NCI-H2196 treated with DMSO at 0.1 percent for 48 hours (cell line): Measurements from ENCODE around the gene CCDC159.
"Not testable (repeated sequence)": the region's sequence is repeated elsewhere in the genome, so short reads cannot be mapped to it uniquely, and the experiment has no call there.

ENCODE experiments used
- DNase-seq: peaks from one replicate; lab custom pipeline; 2025; ENCODE audit not compliant: unreplicated experiment; lab: John Stamatoyannopoulos, UW

CCDC159 gene

GRCh38 chr19:11364296-11364904 lies 18.1 kb downstream of the CCDC159 start:
- no peak for DNase-seq

- no peak for DNase-seq
Observed at GRCh38 chr19:11364935-11365334, 18.6 kb downstream of the CCDC159 start.

DNA sequence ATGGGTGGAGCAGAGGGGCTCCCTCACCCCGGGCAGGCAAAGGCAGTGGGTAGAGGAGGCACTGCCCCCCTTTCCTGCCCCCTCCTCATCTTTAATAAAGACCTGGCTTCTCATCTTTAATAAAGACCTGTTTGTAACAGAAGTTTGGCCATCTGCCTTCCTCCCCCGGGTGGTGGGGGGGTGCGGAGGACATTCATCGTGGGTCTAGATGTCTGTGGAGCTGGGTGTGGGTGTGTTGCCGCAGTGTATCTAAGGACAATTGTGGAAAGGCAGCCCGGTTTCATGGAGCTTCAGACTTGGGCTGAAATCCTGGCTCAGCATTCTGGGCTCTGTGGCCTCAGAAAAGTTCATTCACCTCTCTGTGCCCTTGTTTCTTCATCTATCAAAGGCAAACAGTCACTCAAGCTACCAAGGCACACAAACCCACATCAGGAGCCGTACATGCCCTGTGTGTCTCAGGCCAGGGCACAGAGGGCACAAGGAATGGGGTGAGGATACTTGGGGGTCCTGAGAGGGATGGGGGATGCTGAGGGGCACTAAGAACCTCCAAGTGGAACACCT lies 19.3 kb downstream of the CCDC159 start:
- no peak for DNase-seq

DNA sequence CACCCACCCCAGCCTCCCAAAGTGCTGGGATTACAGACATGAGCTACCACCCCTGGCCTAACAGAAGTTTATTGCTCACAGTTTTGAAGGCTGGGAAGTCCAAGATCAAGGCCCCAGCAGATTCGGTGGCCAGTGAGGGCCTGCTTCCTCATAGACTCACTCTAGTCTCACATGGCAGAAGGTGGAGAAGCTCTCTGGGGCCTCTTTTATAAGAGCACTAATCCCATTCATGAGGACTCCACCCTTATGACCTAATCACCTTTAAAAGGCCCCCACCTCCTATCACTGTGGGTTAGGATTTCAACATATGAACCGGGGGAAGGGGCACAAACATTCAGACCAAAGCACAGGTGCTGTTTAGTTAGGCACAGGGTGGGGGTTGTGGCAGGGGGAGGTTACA lies 21.2 kb downstream of the CCDC159 start:
- no peak for DNase-seq

GRCh38 chr19:11370744-11371143 lies 24.4 kb downstream of the CCDC159 start:
- no peak for DNase-seq

DNA sequence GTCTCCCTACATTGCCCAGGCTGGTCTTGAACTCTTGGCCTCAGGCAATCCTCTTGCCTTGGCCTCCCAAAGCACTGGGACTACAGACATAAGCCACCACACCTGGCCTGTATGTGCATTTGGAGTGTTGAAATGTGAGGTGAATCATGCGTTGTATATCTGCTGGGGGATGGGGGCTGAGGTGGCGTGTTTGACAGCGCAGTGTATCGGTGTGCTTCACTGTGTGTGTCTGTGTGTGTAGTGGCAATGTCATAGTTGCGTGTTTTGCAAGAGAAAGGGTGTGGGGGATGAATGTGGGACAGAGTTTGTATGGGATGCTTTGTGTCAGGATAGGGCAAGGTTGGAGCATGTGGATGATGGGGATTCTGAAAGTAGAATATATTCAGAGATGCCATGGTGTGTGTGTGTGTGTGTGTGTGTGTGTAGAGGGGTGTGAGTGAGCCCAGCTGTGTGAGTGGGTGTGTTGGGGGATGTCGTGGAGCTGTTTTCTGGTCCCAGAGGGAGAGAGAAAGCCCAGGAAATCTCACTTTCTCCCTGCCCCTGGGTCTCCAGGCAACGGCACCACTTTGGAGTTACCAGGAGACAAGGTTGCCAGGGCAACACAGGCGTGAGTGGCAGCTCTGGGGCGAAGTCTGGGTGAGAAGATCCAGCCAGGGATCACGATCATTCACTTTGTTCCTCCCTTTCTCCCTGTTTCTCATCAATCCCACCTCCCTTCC lies 27.0 kb downstream of the CCDC159 start:
- DNase-seq: peak; percentile 65

- DNase-seq: no peak
Observed at GRCh38 chr19:11373885-11374432, 27.6 kb downstream of the CCDC159 start.

- peak; percentile 100 for DNase-seq
Observed at GRCh38 chr19:11374433-11375142, 28.3 kb downstream of the CCDC159 start, which contains the start of gene SWSAP1. Gene SWSAP1, plus strand, starts transcription at chr19:11374666. Its CDS starts 15 bp downstream, at chr19:11374681.

DNA sequence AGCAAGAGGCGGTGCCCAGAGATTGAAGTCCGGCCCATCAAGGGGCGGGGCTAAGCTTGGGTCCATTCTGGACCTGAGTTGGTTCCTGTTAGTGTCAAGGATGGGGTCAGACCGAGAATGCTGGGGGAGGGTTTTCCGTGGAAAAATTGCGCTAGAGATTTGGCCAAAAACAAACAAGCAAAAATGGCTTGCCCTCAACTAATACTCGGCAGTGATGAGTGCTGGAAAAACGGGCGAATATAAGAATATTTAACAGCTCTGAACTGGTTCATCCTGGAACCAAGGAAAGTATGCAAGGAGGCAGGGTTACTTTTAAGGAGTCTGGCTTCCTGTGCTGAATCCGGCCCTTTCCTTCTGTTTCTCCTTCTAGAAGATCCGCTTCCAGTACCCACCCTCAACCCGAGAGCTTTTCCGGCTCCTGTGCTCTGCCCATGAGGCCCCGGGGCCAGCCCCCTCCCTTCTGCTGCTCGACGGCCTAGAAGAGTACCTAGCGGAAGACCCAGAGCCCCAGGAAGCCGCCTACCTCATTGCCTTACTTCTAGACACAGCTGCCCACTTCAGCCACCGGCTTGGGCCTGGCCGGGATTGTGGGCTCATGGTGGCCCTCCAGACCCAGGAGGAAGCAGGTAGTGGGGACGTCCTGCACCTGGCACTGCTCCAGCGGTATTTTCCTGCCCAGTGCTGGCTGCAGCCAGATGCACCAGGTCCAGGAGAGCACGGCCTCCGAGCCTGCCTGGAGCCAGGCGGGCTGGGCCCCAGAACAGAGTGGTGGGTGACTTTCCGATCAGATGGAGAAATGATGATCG lies 29.0 kb downstream of the CCDC159 start:
- peak; percentile 45 for DNase-seq

DNA sequence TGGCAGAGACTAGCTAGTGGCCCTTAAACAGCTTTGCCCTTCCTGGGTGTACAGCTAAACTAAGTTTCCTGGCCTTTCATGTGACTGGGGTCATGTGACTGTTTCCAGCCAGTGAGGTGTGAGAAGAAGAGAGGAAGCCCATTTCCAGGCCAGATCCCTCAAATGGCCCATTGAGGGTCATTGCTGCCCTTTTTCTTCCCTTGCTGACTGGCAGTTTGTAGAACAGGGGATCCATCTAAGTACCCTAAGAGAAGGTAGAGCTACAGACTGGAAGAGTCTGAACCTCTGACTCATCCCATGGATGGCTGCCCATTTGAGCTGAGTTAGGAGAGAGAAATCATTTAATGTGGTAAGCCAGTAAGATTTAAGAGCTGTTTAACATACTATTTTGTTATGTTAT lies 30.9 kb downstream of the CCDC159 start:
- DNase-seq: no peak

- no peak for DNase-seq
Observed at GRCh38 chr19:11377756-11378155, 31.4 kb downstream of the CCDC159 start.

- no peak for DNase-seq
Observed at GRCh38 chr19:11378319-11379189, 32.2 kb downstream of the CCDC159 start.

GRCh38 chr19:11379269-11379845 lies 33.0 kb downstream of the CCDC159 start:
- not testable (repeated sequence) for DNase-seq

GRCh38 chr19:11379857-11380350 lies 33.6 kb downstream of the CCDC159 start:
- DNase-seq: no peak

DNA sequence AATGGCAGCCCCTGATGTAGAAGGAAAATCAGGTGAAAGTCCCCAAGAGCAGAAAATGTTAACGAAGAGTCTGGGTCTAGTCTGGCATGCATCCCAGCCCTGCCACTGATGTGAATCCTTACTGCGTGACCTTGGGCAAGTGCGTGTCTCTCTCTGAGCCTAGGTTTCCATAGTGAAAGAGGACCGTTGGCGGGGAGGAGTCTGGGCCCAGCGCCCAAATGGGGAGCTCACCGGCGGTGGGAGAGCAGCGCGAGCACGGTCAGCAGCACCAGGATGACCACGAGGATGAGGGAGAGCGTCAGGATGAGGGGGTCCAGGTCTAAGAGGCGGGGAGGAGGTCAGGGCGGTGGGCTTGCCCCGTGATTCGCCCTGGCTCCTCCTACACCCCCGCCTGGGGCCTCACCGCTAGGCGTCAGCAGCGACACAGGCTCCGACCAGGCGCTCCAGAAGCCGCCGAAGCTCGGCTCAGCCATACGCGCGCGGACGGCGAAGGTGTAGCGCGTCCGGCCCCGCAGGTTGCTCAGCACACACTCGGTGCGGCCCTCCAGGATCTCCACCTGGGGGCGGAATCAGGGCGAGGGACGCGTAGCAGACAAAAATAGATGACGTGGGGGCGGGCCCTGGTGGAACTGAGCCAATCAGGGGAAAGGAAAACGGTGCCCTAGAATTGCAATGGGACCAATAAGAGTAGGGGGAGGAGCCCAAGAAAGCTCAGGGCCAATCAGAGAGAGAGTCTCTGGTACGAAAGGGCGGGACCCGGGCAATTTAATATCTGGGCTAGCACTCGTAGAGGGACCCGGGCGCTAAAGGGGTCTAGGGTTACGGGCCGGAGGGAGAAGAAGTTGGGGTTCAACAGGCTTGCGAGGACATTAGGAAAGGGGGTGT lies 34.6 kb downstream of the CCDC159 start:
- peak; percentile 96 for DNase-seq

GRCh38 chr19:11382898-11383705 lies 36.8 kb downstream of the CCDC159 start:
- peak; percentile 40 for DNase-seq

DNA sequence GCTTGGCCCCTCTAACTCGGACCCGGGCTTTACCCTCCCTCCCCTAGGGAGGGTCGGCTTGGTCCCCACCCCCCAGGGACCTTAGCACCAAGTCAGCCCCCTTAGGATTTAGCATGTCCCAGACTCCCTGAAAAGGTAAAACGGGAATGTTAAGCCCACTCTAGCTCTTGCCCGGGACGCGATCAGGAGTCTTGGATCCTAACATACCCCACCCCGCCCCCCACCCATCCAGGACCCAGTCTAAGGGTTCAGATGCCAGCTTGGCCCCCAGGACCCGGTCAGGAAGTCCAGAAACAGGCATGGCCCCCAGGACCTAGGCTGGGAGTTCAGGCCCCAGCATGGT lies 37.4 kb downstream of the CCDC159 start:
- no peak for DNase-seq
